ENCODE measurements around the gene MUS81.

The MUS81 gene

DNA sequence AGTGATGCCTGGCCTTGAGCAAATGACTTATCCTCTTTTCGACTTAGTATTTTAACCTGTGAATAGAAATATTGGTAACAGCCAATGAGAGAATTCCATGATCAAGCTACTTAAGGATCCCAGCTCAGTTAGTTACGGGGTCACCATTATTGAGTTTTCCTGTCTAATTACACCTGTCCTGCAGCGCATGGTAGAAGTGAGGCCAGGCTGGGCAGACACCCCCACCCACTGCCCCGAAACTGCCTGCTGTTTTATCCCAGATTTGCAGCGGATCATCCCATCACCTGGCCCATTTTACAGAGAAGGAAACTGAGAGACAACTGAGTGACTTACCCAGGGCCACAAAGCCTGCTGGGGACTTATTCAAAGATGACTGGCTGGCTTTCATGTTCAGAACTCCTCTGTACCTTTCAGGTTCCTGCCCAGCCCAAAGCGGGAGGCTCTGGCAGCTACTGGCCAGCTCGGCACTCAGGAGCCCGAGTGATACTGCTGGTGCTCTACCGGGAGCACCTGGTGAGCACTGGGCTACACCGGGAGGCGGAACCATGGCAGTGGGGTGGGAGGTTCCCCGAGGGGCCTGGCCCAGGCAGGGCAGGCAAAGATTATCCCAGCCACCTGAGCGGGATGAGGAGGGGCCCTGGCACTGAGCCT, 1.4 kb downstream of the MUS81 start:
- DNase-seq, result no peak

DNA sequence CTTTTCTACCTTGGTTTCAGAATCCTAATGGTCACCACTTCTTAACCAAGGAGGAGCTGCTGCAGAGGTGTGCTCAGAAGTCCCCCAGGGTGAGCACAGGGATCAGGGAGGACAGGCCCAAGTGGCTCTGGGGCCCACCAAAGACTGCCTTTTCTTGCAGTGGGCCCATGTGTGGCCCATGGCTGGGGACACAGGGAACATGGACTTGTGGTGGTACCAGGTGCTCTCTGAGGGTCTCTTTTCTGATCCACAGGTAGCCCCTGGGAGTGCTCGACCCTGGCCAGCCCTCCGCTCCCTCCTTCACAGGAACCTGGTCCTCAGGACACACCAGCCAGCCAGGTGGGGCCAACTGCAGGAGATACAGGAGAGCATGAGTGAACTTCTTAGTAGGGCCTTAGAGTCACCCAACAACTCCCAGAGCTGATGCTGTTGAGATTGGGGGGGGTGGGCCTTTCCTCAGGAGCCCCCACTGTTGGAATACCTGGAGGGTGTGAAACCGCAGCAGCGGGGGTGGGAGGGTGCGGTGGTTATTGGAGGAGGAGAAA, 2.0 kb downstream of the MUS81 start:
- no peak for DNase-seq

DNA sequence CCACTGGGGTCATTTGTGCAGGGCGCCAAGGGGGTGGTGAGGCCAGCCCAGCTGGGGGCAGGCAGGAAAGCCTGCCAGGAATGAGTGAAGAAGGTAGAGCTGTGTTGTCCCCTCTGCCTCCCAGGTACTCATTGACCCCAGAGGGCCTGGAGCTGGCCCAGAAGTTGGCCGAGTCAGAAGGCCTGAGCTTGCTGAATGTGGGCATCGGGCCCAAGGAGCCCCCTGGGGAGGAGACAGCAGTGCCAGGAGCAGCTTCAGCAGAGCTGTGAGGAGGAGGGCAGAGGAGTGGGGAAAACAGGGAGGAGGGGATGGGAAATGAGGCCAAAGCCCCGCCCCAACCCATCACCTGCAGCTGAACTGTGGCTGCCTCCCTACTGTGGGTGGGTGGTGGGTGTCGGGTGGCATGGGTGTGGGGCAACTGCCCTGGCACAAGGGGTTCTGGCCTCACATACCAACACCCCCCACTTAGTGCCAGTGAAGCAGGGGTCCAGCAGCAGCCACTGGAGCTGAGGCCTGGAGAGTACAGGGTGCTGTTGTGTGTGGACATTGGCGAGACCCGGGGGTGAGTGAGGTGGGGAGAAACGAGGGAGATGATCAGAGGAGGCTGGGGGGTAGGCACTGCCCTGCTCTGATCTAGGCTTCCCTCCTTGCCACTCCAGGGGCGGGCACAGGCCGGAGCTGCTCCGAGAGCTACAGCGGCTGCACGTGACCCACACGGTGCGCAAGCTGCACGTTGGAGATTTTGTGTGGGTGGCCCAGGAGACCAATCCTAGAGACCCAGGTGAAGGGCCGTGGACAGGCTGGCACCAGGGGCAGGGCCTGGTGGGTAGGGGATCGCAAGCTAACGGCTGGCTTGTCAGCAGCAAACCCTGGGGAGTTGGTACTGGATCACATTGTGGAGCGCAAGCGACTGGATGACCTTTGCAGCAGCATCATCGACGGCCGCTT, 3.0 kb downstream of the MUS81 start:
- DNase-seq, result no peak

DNA sequence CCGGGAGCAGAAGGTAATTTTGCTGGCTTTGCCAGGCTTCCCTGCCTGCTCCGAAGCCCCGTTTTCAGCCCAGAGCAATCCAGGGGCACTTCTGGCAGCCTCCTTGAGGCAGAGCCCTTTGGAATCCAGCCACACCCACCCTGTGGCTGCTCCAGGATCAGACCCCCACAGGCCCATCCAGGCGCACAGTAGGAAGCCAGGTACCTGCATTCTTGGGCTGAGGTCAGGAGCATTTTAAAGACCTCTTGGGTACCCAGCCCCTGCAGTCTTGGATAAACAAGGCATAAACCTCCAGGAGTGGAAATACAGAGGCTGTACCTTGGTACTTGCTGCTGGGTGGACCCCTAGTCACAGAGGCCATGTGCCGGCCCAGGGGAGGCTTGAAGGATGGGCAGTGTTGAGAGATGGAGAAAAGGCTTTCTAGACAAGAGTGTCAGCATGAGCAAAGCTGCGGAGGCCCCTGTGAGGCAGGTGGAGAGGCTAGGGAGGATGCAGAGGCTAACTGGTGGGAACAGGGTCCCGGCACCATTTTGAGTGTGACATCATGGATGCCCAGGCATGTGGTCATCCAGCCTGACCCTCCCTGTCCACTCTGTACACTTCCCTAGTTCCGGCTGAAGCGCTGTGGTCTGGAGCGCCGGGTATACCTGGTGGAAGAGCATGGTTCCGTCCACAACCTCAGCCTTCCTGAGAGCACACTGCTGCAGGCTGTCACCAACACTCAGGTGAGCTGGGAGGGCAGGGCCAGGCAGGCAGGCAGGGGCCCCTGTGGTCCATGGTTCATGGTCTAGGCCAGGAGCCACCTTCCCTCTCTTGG, 3.9 kb downstream of the MUS81 start:
- no peak for DNase-seq

DNA sequence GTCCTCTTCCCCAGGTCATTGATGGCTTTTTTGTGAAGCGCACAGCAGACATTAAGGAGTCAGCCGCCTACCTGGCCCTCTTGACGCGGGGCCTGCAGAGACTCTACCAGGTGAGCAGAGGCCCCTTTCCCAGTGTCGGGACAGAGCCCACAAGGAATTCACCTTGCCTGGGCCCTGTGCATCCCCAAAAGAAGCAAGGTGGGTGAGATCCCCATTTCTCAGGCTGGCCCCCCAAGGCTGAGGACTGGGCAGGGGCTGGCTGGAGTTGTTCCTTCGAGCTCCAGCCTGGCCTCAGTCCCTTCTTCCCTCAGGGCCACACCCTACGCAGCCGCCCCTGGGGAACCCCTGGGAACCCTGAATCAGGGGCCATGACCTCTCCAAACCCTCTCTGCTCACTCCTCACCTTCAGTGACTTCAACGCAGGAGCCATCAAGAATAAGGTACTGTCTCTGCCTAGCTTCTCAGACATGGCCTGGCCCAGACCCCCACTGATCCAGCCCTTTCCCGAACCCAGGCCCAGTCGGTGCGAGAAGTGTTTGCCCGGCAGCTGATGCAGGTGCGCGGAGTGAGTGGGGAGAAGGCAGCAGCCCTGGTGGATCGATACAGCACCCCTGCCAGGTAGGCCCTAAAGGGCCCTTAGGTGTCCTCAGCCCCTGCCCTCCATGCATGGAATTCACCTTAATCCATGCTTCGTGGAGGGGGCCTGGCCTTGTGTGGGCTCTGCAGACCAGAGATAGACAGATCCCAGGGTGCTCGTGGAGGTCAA, 4.7 kb downstream of the MUS81 start:
- no peak for DNase-seq

DNA sequence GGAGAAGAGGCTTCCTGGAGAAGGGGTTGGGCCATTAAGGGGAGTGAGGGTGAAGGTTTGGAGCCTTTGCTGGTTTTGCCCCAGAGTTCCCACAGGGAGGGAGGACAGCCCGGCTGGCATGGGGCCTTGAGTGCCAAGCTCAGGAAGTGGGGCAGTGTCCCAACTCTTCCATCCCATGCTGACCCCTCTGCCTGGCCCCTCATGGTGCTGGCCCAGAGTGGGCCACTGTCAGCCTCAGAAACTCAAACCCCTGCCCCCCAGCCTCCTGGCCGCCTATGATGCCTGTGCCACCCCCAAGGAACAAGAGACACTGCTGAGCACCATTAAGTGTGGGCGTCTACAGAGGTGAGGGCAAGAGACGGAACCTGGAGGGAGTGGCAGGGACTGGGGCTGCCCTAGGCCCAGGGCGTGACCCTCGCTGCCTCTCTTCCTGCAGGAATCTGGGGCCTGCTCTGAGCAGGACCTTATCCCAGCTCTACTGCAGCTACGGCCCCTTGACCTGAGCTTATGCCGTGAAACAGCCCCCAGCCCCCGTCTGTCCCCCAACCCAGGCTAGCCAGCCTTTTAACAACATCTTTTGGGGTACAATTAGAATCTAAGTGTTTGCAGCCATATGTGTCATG, 5.4 kb downstream of the MUS81 start:
- no peak for DNase-seq

DNA sequence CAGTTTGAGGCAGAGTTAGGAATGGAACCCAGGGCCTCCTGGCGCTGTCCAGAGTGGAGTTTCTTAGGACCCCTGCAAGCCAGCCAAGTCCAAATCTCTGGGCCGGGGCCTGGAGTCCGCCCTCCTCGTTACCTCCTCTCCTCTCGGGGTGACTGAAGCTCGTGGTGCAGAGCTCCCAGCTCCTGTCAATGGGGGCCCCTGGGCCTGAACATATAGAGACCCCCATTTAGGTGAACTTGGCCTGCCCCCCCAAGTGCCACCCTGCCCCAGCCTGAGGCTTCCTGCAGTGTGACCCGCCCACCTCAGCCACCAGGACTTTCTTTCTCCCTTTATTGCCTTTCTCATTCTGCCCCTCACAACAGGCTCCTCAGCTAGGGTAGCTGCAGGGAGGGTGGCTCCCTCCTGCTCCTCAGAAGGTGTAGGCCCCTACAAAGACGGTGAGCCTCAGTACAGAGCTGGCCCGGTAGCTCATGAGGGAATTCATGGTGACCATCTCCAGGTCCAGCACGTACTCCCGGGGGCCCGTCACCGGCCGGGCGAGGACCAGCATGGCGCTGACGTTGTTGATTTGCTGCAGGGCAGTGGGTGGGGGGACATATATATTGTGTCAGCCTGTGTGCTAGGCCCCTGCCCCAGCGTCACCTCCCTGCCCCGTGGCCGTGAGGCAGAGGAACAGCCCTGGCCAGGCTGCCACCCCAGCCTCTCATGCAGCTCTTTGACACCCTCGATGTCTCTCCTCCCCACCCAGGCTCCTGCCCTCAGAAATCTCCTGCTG, 6.5 kb downstream of the MUS81 start:
- DNase-seq, result no peak

DNA sequence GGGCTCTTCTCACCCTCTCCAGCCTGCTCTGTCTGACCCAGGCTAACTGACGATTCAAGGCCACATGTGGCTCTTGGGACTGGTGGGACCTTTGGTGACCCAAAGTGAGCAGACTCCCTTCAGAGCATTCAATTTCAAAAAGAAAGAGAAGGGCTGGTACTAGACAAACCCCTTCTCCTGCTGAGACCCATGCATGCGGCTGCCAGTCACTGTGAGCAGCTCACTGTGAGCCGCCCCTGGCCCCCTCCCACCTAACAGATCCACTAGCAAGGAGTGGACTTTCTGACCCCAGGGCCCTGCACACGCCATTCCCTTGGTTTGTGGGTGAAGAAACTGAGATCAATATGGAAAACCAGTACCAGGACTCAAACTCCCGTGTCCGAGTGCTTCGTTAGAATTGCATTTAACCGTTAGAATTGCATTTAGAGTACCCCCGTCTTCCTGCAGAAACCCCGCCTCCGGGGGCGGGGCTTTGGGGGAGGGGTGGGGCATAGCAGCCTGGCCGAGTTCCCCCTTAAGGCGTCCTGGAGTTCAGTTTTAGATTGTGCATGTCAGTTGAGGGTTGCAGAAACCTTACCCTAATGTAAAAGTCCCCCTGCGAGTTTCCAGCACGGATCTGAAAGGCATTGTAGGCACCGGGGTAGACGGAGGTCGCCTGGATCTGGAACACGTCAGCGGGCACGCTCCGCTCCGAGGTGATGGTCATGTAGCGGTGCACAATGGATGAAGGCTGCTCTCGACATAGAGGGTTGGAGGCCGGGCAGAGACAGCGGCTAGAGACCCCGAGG, 7.2 kb downstream of the MUS81 start:
- DNase-seq, result no peak

DNA sequence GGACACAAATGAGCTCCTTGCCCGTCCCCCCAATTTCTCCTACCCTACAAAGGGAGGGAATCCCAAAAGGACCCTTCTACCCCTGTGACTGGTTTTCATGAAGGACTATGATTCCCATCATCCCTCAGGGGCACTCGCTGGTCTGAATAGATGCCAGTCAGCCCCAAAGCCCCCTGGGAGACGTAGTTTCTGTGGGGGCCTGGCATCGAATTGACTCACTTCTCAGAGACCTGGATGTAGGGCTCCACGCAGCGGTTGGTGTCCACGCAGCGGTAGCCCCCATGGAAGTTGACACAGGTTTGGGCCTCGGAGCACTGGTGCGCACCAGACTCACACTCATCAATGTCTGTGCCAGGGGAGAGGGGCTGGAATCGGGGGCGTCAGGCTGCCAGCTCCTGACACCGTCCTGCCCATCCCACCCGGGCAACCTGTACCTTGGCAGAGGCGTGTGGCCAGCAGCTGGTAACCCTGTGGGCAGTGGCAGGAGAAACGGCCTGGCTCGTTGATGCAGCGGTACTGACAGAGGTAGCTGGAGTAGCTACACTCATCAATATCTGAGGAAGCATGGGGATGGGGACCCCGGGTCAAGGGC, 7.9 kb downstream of the MUS81 start:
- no peak for DNase-seq

DNA sequence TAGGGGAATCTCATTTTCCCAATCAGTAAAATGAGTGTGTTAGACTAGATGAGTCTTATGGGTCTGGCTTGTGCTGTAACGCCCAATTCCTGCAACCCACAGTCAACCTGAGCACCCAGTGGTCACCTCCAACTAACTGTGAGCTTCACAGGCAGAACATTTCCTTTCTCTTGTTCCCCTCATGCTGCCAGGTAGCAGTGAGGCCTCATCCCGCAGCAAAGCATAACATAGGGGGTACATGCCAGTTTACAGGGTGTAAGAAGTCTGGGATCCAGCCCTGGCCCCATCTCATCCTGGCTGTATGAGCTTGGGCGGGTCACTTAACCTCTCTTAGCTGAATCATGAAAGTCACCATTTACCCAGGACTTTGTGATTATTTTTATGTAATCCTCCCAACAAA, 8.7 kb downstream of the MUS81 start:
- DNase-seq, result no peak

DNA sequence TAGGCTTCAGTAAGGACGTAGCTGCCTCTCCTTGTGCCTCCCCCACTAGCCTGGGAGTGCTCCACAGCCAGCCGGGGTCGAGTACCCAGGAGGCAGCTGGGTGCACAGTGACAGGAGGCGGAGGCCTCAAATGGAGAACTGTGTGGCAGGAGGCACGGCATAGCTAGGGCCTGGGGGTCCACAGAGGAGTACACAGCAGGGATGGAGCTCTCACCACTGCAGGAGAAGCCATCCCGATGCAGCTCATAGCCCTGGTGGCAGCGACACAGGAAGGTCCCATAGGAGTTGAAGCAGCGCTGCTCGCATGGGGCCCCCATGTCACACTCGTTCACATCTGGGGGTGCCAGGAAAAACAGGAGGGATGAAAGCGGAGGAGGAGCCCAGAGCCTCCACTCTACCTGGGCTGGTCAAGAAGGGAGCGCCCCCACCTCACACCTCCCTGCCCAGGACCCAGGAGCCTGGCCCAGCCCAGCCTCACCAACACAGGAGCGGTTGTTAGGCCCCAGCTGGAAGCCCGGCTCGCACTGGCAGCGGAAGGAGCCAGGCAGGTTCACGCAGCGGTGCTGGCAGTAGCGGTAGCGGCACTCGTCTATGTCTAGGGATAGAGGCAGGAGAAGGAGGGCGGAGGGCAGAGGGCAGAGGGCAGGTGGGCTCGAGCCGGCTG, 9.5 kb downstream of the MUS81 start:
- DNase-seq, result no peak

DNA sequence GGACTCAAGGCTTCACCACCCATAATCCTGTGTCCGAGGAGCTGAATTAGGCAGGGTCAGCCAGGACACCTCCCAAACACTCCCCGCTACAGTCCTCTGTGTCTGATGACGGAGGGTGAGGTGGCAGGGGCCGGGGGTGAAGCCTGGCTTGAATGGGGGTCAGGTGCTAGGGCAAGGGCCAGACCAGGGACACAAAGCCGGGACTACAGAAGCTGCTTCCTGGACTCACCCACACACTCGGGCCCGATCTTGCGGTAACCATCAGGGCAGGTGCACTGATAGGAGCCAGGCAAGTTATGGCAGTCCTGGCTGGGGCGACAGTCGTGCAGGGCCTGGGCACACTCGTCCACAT, 10.1 kb downstream of the MUS81 start:
- no peak for DNase-seq

DNA sequence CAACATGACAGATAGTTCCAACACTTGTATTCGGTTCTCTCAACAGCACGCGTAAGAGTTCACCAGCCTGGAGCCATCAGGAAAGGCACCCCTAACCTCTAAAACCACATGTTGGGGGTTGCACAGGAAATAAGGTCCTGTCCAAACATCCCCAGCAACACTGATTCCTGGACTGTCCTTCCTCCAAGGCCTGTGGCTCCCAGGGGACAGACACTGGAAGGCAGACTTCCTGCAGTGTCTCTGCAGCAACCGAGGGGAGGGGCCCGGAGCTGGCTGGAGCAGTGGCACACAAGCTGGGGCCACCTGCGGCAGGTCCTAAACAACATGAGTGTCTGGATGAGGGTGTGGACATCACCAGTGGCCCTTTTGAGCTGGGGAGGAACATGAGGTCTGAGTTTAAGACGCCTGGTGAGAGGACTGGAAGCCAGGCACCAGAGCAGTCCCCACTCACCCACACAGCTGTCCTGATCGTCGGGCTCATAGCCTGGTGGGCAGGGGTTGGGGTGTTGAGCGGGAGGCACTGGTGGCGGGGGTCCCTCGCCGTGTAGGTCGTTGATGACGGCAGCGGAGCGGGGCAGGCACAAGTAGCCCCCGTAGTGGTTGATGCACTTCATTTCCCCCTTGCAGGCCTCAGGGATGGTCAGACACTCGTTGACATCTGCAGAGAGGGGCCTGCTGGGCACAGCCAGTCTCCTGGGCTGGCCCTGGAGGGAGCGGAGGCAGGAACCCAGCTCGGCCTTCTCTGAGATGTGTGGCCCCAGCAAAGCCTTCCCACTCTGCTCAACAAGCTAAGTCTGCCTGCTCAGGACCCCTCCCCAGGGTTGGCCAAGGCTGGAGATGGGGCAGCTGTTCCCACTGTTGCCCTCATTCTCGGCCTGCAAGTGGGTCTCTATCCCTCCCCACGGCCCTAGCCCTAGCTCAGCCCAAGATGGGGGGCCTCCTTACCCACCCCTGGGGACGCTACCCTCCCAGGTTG, 10.8 kb downstream of the MUS81 start:
- no peak for DNase-seq

DNA sequence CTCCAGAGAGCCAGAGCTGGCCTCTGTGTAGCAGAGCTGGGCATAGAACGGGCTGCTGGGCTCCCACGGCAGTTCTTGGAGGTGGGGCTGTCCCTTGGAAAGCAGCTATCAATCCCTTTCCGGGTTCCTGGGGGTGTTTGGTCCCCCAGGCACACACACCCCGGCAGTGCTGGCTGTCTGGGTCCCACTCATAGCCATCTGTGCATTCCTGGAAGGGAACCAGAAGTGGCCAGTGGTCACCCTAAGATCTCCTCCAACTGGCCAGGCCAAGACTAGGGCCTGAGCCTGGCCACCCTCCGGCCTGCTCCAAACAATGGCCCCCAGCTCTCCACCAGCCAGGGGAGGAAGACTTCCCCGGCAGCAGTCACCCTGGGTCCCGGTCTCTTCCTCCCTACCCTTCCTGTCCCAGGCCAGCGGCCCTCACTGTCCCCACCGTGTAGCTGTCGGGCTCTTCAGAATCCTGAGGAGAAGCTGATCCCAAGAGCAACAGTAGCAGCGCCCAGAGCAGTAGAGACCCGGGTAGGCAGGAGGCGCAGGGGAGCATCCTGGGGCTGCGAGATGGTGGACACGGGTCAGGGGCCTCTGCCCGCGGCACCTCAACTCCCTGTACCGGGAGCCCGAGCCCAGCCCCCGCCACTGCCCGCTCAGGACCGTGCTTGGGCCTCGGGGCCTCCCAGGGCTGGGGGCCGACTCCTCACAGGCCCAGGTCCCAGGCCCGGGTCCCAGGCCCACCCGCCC, 11.7 kb downstream of the MUS81 start:
- DNase-seq, result no peak

DNA sequence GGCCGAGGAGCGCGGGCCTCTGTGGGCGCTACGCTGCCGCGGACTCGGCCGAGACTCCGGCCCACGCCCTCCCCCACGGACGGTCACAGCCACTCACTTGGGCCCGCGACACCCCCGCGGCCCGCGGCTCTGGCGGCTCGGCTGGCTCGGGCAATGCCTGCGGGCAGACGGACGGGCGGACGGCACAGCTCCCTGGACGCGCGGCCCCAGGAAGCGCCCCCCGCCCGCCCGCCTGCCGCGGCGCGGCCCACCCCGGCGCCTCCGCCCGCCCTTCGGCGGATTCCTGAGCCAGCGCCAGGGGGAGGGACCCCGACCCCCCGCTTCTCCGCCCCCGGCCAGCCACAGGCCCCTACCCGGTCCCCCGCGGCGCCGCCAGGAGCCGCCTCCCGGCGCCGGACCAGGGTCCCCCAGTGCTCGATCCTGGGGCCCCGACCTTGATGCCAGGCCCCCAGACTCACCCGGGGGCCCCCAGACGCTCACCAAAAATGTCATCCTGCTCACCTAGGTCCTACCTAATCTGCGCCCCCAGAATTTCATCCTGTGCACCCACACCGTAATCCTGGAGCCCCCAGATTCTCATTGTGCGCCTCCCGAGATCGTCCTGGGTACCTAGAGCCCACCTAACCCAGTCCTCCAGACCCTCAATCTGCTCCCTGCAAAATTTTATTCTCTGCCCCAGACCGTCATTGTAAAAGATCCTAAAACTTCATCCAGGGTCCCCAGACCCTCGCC, 12.5 kb downstream of the MUS81 start, which contains the start of gene EFEMP2:
EFEMP2 (minus strand) TSS at position 215 of the 732 bp plus-strand sequence. CDS start 446 bp downstream, outside the sequence.
- DNase-seq, result no peak

Measured in cortex of kidney (tissue), 1 donor.